NAMALWA (cell line): ENCODE data around the gene SELENOO.
A peak's percentile ranks its signal among the peaks of the same experiment; 100 is the strongest.

ENCODE experiments used
- DNase-seq: peaks from one replicate; pipeline ENCODE4 v3.0.0-alpha.2; 2015; ENCODE audit warnings: low spot score

Gene SELENOO

DNA sequence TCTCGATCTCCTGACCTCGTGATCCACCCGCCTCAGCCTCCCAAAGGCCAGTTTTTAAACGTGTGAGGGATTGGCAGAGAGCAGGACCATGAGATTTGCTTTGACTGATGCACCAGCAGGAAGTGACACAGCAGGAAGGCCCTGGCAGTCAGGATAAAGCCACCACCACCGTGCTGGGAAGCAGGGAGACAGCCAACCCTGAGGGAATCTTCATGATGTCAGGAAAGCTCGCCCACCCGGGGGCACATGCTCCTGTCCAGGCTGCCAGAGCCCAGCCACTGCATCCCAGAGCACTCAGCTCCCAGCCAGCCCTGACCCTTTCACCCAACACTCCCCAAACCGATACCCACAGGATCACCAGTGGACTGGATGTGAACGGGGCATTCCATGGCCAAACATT lies 37.9 kb downstream of the SELENOO start:
- no peak for DNase-seq

DNA sequence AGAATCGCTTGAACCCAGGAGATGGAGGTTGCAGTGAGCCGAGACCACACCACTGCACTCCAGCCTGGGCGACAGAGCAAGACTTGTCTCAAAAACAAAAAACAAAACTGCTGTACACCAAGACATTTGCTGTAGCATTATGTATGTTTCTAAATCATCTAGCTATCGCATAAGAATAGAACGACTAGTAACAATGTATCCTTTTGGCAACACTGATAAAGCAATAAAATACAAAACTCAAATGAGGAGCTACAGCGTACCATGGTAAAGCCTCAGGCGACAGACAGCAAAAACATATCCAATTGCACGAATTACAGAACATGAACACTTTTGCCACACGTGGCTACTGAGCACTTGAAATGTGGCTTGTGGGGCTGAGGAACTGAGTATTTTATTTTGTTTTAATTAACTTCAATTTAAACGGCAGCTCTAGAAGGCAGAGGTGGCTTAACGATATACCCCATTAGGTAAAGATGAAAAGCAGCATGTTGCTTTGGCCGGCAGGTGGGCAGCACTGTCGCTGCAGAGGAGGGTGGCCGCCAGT lies 41.7 kb downstream of the SELENOO start:
- DNase-seq: peak; percentile 32

DNA sequence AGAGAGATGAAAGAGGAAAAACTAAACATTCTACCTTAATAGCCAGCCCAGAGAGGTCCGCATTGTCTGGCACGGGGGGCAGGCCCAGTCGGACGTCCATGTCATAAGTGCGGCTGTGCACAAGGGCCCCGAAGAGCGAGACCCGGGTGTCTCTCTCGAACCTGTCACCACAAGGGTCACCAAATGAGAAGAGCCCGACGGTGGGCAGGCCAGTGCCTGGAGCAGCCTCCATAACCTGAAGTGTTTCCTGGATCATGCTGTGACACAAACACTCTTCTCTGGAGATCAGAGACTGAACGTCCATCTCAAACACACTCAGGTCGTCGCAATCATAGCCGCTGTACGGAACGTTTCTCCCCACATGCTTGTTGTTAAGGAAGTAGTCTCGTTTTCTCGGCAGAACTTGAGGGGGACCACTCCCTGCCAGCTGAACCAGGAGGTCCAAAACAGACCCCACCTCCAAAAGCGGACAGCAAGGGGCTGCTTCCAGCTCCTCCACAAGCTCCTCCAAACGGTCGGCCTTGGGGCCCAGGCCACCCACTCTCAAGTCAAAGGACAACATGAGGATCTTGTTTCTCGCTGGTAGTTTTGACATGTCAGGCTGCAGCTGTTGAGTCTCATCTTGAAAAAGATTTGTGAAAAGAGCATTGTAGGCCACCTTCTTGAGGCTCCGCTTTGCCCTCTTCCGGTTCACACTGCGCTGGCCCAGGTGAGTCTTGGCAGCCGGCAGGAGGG lies 43.0 kb downstream of the SELENOO start:
- peak; percentile 41 for DNase-seq

DNA sequence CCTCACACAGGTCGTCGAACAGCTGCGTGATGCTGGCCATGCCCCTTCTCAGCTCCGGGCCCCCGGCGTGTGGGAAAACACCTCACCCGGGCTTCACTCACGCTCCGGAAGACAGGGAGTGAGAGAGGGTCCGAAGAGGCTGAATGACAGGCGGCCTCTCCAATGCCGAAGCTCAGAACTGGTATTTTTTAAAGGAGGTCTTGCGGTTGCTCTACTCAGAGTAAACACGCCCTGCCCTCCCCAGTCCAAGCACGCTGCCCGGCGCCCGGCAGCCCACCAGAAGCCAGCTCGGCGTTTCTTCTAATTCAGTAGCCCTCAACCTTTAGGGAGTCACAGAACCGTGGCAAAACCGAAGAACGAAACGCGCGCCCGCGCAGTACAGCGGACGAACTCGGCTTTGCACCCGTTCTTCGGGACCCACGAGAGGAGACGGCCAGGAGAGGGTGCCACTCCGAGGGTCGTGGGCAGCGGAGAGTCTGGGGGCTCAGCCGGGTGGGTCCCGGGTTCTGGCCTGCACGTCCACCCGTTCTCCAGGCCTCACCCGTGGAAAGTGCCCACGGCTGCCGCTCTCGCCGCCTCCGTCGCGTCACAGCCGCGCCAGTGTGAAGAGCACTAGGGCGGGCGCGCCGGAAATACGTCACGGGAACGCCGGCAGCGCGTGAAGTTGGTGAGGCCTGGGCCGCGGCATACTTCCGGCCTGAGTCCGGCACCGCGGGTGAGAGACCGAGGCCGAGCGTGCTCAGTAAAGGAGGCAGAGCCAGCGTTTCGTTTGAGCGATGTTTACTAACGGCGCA lies 43.8 kb downstream of the SELENOO start, which contains the start of gene TUBGCP6:
Gene TUBGCP6, minus strand, starts transcription at position 604 of the 794 bp plus-strand sequence. Its CDS starts 564 bp downstream, at position 40.
- peak; percentile 95 for DNase-seq

DNA sequence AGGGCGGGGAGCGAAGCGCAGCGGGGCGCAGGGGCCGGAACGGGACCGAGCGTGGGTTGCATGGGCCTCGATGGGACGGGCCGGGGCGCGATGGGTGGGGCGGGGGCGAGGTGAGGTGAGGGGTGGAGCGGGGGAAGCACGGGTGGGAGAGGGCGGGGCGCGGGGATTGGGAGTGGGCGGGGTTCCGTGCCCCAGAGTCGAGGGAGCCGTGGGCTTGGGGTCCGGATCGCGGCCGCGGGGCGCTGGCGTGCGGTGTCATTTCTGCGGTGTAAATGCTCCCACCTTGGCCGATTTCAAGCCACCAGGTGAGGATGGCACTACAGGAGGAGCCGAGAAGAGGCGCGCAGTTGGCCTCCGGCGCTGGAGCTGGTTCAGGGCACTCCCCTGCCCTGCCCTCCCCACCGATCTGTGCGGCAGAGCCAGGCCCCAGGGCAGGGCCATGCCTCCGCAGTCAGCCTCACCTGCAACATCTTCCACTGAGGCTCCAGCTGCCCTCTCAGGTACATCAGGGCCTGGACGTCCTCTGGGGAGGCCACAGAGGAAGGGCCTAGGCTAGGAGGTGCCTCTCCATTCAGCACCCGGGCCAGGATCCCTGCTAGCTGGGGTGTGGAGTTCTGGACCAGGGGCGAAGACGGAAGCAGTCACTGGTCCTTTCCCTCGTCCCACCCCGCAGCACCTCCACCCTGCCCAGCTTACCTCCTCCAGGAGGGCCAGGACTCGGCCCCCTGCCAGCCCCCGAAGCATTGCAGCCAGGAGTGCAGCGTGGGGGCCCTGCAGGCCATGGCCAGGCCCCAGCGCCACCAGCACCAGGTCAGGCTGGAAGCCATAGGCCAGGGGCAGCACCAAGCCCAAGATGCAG lies 44.6 kb downstream of the SELENOO start:
- peak; percentile 33 for DNase-seq

DNA sequence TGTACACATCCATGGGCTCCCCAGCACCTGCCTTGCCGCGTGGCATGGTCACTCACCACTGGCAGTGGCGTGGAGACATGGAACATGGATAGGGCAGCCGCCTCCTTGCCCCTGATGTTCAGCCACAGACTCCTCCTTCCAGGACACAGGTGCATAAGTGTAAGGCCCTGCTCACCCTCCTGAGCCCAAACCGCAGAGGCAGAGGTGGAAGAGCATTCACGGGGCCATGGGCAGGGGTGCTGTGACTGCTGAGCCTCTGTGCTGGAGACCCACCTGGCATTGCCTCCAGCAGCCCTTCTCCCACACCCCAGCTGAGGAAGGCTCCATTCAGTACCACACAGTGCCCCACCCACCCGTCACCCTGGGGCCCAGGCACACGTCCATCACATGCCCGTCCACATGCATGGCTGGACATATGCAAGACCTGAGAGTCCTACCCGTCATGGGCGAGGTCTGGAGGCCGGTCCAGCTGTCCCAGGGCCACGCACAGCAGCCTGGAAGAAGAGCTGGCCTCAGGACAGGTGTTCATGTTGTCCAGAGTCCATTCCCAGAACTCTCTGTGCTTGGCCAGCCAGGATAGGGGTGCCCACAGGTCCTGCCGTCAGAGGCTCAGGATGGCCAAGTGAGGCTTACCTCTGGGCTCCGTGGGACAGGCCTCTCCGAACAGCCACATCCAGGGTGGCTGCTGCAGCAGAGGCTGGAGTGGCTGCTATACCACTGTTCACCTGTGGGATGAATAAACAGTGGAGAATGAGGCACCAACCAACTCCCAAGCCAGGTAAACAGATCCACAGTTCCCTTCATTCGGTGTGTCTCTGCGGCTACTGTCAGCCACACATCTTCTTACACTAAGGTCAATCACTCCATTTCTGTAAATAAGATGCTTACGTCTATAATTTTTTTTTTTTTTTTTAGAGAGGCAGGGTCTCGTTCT lies 45.7 kb downstream of the SELENOO start:
- peak; percentile 50 for DNase-seq

DNA sequence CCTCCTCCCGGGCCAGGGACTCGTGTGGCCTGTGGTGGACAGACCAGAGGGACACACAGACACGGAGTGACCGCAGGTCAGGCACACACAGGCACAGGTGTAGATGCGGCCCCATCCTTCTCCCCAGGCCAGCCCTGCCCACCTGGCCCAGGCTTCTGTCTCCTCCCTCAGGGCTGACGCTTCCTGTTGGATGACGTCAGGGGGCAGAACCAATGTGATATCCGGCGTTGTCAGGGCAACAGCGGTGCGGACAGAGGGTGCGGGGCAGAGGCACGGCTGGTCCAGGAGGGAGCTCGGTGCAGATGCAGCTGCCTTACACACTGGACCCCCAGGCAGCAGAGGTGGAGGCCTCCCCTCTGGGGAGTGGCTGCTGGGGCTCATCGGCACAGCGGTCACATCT lies 46.9 kb downstream of the SELENOO start:
- peak; percentile 90 for DNase-seq

DNA sequence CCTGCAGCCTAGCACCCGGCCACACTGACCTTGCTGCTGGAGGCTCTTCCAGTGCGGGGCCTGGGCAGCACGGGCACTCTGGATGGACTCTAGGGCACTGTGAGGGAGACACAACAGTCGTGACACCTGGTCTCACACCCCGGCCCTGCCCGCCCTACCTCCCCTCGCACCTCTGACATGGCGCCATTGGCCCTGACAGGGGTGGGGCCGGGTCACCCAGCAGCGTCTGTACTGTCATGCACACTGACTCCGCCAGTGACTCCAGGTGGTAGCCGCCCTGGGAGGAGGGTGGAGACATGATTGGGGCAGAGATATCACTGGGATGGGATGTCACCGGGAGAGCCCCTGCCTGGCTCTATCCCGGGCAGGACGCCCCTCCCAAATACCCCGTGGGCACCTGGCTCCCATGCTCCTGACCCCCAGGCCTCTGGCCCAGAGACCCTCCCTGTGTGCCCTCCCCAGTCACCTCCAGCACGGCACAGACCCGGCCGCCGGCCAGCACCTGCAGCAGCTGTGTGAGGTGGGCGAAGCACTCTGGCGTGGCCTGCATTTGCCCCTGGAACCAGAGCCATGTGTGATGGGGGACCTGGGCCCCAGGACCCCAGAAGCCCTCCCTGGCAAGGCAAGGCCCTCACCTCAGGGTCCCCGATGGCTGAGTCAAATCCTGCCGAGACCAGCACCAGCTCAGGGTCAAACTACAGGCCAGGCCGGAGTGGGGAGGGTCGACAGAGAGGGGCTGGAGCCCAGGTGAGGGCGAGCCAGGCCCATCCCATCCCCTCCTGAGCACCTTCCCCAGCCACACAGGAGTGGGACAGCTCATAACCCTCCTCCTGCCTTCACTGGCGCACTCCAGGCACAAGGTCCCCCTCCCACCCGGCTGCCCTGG lies 47.6 kb downstream of the SELENOO start:
- DNase-seq: peak; percentile 28

DNA sequence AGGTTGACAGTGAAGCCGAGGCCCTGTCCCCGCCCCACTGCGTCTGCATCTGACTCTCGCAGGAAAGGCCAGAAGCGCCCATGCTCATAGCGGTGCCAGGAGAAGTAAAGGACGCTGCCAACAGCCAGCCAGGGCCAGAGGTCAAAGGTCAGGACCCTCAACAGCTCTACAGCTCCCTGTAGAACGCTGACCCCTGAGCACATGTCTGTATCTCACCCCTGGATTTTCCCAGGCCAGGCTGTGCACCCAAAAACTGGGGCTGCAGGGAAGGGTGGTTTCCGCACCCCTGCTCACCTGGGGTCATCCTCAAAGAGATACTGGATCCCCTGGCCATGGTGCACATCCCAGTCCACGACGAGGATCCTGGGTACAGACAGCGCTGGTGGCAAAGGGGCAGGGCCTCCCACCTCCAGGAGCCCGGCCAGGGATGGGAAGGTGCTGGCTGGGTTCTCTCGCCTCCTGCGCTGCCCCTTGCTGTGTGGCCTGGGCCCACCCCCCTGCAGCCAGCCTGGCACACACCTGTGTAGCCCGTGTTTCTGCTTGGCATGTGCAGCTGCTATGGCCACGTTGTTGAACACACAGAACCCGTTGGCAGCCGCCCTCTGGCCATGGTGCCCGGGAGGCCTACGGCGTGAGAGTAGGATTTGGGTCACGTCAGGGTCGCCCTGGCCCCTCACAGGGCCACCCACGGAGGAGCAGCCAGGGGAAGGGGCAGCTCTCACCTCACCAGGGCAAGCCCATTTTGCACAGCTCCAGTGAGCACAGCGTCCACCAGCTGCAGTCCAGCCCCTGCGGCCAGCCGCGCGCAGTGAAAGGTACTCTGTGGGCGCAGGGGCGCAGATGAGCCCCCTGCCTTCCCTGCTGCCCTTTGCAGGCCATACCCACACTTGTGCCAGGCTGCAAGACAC lies 48.8 kb downstream of the SELENOO start:
- DNase-seq: no peak

DNA sequence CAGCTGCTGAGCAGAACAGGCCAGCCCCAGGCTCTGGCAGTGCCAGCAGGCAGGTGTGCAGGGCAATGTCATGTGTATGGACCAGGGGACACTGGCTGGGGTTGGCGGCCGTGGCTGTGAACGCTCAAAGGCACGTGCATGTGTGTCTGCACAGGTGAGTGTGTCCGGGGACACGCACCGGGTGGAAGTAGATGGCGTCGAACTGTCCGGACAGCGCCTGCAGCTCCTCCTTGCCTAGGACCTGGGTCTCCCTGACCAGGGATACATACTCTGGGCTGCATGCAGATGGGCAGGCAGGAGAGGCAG lies 49.4 kb downstream of the SELENOO start:
- no peak for DNase-seq

DNA sequence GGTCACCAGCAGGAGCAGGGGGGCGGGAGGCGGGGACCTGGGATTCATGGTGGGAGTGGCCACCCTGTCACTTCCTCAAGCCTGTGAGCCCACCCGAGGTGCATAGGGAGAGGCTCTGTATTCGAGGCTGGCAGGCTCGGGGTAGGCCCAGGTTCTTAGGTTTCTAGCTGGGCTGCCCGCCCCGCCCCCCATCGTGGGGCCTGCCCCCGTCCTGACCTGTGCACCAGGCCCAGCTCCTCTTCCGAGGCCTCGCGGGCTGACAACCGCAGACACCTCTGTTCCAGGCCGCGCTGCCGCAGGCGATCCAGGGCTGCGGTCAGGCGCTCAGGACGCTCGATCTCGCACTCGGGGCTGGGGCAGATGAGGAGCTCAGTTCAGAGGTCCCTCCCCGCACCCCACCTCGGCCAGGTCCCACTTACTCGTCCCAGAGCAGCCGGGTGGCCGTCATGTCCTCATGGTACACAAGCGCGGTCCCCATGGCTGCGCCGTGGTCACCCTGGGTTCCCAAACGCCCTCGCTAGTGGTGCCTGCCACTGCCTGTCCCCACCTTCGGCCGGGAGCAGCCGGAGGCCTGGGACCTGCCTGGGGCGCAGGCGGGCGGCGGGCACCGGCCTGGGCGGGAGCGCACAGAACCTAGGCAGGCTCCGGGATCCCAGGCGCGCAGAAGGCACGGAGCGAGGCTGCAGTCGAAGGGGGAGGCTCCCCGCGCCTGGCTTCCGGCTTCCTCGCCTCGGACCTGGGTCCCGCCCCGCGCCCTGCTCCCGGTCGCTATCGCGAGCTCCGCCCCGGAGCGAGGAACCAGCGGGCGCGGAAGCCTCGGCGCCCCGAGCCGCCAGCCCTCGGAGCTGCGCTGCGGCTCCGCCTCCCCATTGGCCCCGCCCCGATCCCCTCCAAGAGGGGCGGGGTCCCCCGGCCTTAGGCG lies 50.0 kb downstream of the SELENOO start, which contains the start of gene HDAC10:
Gene HDAC10, minus strand, starts transcription at position 711 of the 922 bp plus-strand sequence. Its CDS starts 233 bp downstream, at position 478.
- peak; percentile 90 for DNase-seq

DNA sequence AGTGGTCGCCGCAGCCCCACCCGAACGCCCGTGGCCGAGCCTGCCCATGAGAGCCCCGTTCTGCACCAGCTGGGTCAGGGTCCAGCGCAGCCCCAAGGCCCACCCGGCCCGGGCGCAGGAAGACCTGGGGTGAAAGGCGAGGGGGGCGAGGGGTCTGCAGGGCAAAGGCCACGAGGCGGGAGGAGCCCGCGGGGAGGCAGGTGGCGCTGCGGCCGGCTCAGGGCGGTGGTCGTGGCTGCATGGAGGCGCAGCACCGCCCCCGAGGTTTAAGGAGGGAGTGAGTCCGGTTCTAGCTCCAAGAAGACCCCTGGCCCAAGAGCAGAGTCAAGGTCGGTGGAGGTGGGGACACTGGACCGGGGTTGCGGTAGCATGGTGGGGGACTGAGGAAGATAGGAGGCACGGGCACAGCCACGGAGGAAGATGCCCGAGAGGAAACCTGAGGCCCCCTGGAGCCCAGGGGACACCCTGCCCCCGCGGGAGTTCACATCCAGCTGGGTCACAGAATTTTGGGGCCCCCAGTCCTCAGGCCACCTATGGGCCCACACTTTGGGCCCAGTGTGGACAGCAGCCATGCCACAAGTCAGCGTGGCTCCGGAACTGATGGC lies 50.8 kb downstream of the SELENOO start:
- peak; percentile 26 for DNase-seq

DNA sequence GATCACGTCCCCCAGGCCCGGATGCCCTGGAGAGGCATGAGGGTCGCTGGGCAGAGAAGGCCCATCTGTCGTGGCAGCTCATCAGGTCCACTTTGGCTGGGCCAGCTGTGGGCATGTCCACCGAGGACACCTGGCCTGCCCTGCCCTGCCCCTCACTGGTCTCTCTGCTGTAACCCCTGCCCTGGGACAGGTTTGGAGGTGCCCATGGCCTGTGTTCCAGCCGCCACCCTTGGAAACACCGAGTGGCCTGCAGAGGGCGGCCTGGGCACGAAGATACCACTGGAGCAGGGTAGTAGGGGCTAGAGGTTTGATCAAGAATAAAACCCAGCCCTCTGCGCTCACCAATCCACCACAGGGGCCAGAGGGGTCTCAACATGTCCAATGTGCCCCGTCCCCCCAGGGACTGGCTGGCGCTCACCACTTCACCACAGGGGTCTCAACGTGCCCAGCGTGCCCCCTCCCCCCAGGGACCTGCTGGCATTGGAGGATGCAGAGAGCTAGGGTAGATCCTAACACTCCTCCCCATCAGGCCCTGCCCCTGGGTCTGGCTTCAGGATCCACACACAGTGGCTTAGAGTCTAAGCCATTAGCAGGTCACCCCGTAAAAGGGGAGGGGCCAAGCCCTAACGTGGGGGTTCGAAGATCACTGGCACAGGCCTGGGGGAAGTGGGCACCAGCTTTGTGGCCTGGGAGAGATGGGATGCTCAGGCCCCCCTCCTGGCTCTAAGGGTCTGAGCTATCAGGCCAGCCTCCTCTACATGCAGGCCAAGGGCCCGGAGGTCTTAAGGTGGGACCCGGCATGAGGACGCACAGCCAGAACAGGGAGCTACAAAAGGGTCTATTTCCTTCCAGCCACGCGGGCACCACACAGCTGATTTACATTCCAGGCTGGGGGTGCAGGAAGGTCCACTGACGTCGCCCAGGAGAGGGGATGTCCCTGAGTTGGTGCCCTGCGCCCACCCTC lies 51.6 kb downstream of the SELENOO start:
- DNase-seq: peak; percentile 80

DNA sequence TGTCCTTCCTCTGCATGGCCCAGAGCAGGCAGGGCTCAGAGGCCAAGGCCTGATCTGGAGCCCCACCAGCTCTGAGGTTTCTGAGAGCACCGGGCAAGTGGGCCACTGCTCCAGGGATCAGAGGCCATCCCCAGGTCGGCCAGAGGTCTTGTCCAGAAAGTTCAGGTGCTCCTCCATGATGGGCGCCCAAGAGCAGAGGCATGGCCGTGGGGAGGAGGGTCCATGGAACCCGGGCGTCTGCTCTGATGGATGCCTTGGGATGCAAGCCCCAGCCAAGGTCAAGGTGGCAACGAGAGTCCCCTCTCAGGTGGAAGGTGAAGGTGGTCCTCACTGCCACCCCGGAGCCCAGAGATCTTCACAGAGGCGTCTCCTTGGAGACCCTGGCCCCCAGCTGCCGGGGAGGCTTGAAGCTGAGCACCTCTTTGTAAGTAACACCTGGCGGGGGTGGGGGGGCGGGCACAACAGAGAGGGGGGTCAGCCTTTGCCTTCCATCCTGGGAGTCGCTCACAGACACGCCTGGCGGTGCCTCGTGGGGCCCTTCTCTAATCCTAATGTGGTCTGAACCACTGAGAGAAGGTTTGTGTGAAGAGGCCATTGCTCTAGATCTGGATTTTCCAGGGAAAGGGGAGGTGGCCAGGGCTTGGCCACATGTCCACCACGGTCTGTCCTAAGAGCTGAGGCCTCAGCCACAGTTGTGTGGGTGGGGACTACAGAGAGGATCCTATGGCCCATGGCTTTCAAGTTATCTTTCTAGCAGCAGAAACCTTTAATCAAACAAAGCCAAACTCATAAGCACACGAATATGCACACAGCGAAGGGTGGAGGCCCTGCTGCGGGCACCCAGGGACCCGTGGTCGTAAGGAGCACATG lies 52.5 kb downstream of the SELENOO start:
- DNase-seq: no peak

DNA sequence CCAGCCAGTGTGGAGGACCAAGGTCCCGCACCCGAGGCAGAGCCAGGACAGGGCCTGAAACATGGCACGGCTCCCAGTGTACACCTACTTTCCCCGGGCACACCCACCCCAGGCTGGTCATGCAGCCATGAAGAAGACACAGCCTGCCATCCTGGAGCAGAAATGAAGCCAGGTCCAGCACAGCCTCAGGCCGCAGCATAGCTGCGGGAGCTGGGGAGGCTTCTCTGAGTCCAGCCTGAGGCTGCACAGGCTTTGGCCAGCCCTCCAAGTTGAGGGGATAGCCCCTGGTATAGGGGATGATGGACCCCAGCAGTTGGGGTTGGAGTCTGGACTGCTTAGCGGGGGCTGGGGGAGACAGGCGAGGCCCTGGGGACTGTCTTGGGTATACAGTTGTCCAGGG lies 53.1 kb downstream of the SELENOO start:
- no peak for DNase-seq
